ENCODE results near the gene NWD2.

The NWD2 gene

DNA sequence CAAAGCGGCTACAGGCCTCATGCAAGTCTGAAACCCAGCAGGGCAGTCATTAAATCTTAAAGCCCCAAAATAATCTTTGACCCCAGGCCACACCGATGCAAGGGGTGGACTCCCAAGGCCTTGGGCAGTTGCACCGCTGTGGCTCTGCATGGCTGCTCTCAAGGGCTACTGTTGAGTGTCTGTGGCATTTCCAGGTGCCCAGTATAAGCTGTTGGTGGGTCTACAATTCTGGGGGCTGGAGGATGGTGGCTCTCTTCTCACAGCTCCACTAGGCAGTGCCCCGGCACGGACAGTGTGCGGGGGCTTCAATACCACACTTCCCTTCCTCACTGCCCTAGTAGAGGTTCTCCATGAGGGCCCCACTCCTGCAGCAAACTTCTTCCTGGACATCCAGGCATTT is 60.1 kb downstream of the NWD2 start:
- no peak for DNase-seq (ENCODE audit: low spot score)

- DNase-seq (ENCODE audit: low spot score) = no peak
These were observed 61.4 kb downstream of the NWD2 start for GRCh38 chr4:37305984-37306383.

GRCh38 chr4:37317104-37317643 is 72.6 kb downstream of the NWD2 start:
- no peak for DNase-seq (ENCODE audit: low spot score)

- DNase-seq (ENCODE audit: low spot score) = no peak
These were observed 76.1 kb downstream of the NWD2 start for GRCh38 chr4:37320513-37321235.

DNA sequence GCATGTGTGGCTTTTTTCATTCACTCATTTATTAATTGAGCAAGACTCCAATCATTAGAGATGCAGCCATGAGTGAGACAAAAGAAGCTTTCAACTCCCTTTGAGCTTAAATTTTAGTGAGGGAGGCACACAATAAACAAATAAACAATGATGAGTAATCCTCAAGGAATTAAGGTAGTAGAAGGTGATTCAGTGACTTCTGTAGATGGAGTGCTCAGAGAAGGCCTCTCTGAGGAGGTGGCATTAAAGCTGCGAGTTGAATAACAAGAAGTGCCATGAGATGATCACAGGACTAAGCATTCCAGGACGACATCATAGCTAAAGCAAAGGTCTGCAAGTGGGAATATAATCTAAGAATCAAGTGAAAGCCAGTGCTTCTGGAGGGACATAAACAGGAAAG is 77.6 kb downstream of the NWD2 start:
- DNase-seq (ENCODE audit: low spot score) = no peak

GRCh38 chr4:37324546-37324945 is 80.0 kb downstream of the NWD2 start:
- no peak for DNase-seq (ENCODE audit: low spot score)

DNA sequence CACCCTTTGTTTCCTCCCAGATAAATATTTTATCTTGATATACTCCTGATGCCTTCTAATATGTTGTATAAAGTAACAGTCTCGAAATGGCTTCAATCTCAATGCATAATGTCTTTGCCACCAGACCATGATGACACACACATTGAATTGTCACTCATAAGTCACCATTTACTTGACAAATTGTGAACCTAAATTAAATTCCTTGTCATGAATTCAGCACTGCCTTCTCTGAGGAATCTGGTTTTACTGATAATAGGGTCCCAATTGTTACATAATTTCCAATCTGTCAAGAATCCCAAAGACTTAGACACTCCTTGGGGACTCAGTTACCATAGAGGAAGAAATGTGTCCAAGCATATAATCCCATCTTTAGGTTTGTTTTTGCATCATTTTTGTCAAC is 82.3 kb downstream of the NWD2 start:
- no peak for DNase-seq (ENCODE audit: low spot score)

- DNase-seq (ENCODE audit: low spot score) = no peak
These were observed 94.4 kb downstream of the NWD2 start for GRCh38 chr4:37338972-37339371.

- DNase-seq (ENCODE audit: low spot score) = no peak
These were observed 114.2 kb downstream of the NWD2 start for GRCh38 chr4:37358748-37359147.

DNA sequence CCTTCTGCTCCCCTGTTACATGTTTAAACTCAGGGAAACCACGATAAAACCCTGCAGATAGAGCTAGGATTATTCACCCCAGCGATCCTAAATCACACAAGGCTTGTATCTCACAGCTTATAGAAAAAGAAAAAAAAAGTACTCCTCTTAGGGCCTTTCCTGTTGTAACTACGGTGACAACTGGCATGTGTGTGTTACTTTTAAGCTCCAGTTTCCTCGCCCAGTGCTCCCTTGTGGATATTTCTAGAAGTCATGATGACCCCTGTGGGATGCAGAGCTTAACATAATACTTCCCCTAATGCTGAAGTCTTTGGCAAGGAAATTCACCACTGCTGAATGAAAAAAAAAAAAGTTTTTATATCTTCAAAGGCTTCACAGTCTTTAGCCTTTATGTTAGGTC is 114.7 kb downstream of the NWD2 start:
- DNase-seq (ENCODE audit: low spot score) = no peak

DNA sequence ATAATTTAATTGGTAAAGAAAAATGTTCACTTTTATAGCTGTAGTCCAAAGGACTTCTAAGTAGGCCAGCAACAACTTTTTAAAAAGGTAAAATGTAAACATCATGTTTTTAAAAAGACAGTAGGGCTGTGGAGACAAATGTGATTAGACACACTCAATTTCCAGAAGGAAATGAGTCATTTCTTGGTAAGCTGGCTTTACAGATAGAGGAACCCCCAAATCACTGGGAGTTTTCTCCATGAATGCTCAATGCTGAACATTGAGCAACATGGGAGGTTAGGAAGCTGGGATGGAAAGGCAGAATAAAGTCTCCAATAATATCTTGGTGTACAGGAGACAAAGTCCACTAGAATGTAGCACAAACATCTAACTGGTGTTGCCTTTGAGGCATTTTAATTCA is 121.3 kb downstream of the NWD2 start:
- no peak for DNase-seq (ENCODE audit: low spot score)

DNA sequence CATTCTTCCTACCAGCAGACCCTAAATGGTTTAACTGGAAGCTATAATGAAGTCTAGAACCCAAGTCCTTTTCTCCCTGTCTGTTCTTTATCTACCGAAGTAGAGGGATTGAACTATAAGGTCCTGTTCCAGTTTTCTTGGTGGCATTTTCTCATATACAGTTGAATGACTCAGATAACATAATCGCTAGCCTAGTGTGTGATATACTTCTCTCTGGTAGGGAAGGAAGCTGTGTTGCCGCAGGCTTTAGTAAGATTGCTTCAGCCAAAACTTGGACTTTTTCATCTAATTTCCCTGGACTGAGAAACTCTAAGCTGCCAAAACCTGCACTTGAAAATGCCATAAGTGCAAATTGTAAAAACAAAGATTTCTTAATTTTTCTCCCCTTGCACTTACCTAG is 123.4 kb downstream of the NWD2 start:
- no peak for DNase-seq (ENCODE audit: low spot score)

DNA sequence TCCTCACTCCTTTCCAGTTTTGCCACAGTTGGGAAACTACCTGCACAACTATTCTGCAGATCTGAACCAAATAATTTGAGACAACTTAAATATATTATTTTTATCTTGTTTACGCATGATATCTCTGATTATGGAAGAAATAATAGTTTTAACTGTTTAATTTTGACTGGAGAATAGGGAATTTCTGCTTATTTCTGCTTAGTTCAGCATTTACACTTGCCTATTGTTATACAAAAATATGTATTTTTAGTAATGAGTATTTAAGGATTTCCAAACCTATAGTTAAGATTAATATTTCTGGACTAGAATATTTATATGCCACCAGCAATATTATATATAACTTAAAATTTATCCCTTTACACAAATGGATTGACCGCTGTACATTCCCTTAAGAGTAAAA is 125.5 kb downstream of the NWD2 start:
- DNase-seq (ENCODE audit: low spot score) = no peak

- DNase-seq (ENCODE audit: low spot score) = no peak
These were observed 136.6 kb downstream of the NWD2 start for GRCh38 chr4:37381040-37381668.

DNA sequence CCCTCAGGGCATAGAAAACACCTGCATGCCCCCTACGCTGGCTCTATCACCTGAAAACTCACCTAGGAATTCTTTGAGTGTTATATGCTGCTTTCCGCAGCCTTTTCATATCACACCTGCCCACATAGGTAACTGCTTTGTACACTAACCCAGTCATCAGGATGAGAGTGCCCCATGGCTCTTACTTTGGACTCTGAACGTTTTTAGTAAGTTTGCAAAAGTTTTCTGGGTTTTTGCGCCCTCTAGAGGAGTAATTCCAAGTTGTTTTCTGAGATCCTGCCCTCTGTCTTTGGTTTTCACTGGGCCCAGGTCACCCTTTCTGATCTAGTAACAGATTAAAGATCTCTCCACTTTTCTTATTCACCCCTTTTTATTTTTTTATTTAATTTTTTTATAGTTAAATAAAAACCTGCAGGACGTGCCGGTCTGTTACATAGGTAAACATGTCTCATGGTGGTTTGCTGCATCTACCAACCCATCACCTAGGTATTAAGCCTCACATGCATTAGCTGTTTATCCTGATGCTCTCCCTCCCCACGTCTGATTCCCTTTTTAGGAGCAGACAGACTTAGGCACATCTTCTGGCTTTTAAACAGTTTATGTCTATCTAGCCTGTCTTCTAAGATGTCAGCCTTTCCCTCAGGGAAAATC is 139.2 kb downstream of the NWD2 start:
- no peak for DNase-seq (ENCODE audit: low spot score)

DNA sequence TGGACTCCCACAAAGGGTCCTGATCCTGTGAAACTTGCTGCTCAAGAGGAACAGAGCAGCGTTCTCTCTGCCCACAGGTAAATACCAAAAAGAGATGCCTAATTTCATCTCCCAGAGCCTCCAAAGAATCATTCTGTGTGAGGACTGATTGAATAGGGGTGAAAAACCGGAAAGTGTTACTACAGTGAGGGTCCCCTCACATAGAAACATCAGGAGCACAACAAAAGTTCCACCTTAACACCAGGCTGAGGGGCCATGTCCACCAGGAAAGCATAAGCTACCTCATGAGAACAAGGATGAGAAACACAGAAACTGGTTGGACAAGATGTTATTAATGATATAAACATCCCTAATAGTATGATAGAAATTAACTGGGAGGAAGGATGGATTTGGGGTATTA is 140.9 kb downstream of the NWD2 start:
- no peak for DNase-seq (ENCODE audit: low spot score)

DNA sequence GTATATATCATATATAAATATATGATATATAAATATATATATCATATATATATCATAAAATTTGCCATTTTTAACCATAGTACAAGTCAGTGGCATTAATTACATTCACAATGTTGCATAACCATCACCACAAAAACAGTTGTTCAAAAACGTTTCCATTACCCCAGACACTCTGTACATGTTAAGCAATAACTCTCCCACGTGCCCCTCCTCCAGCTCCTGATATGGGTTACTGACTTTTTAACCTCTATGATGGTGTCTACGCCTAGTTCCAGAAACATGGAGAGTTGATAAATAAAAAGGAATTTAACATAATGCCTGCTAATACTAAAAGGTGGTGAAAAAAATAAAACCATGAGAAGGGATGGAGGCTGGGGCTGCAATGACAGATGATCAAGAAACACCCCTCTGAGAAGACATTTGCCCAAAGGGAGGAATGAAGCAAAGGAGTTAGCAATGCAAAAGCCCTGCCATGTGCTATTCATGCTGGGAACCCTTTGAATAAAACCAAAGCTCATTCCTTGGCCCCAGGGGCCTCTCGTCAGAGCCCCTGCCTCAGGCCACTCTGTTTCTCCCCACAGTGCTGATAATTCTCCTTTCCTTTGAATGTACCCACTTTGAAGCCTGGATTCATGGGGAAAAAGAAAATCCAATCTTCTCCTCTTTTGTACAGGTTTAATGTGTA is 144.3 kb downstream of the NWD2 start:
- DNase-seq (ENCODE audit: low spot score) = no peak

- DNase-seq (ENCODE audit: low spot score) = no peak
These were observed 144.8 kb downstream of the NWD2 start for GRCh38 chr4:37389366-37389765.

- DNase-seq (ENCODE audit: low spot score) = no peak
These were observed 145.5 kb downstream of the NWD2 start for GRCh38 chr4:37389967-37390580.

DNA sequence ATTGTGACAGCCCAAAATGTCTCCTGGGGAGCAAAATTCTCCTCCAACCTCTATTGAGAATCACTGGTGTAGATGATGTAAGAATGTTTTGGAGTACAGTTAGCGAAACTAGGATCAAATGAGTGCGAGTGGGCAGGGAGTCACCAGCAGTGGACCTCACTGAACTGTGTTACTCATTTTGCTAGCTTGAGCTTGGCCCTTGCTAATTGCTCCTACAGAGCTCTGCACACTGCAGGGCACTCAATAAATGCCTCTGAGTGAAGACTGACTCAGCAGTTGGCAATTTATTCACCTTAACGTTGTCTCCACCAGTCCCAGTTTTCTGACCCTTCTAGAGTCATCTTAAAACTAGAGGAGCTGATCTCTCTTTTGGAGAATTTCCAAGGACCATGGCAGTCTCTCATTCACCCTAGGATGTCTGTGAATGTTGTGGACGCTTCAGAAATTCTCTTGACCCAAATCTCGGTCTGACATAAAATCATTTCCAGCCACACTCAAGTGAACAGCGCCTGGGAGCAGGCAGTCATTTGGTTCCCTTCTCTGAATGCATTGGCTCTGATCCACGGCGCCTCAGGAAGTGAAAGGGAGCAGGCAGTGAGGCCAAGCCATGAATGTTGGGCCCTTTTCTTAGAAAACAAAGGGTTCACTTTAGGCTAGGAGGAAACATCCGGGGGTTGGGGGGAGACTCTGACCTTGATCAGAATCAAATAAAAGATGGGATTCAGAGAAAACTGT is 148.1 kb downstream of the NWD2 start:
- no peak for DNase-seq (ENCODE audit: low spot score)

GRCh38 chr4:37393321-37393720 is 148.8 kb downstream of the NWD2 start:
- no peak for DNase-seq (ENCODE audit: low spot score)

DNA sequence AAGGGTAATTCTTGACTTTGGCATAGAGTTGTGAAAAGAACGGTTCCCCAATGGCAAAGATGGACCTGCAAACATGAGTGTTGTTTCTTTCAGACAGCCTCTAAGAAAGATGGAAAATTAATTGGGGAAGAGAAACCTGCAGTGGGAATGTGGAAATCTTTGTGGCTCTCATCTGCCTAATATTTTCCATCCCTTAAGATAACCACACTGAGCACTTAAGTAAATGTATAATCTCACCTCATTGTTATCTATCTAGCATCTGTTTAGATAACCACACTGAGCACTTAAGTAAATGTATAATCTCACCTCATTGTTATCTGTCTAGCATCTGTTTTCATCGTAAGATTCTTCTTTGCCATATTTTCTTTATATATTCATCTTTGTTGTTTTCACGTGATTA is 149.3 kb downstream of the NWD2 start:
- DNase-seq (ENCODE audit: low spot score) = no peak
